HG03558 (cell line): ENCODE results near the gene CLASP1.
"Not testable (repeated sequence)": the region's sequence is repeated elsewhere in the genome, so short reads cannot be mapped to it uniquely, and the experiment has no call there.

ENCODE experiments used
- ATAC-seq: cut with Tn5 transposase; IDR thresholded peaks from one replicate; pipeline ENCODE4 v1.9.1; 2021; ENCODE audit warnings: moderate number of reproducible peaks; ENCODE audit not compliant: unreplicated experiment; ENCODE audit errors: extremely low read depth

Gene CLASP1

GRCh38 chr2:121483846-121484245 lies 165.4 kb downstream of the CLASP1 start:
- ATAC-seq, result no peak

GRCh38 chr2:121483021-121483420 lies 166.2 kb downstream of the CLASP1 start:
- no peak for ATAC-seq

GRCh38 chr2:121480826-121481225 lies 168.4 kb downstream of the CLASP1 start:
- ATAC-seq, result no peak

- no peak for ATAC-seq
Measured at GRCh38 chr2:121479882-121480522, 169.3 kb downstream of the CLASP1 start.

GRCh38 chr2:121478996-121479745 lies 170.1 kb downstream of the CLASP1 start:
- no peak for ATAC-seq

GRCh38 chr2:121478358-121478995 lies 170.8 kb downstream of the CLASP1 start:
- not testable (repeated sequence) for ATAC-seq

GRCh38 chr2:121476684-121477083 lies 172.6 kb downstream of the CLASP1 start:
- ATAC-seq, result no peak

GRCh38 chr2:121475811-121476571 lies 173.3 kb downstream of the CLASP1 start:
- ATAC-seq, result no peak

- no peak for ATAC-seq
Measured at GRCh38 chr2:121473512-121473911, 175.8 kb downstream of the CLASP1 start.

- ATAC-seq, result no peak
Measured at GRCh38 chr2:121472470-121472993, 176.7 kb downstream of the CLASP1 start.

GRCh38 chr2:121471532-121472469 lies 177.5 kb downstream of the CLASP1 start:
- ATAC-seq, result no peak

GRCh38 chr2:121470917-121471316 lies 178.3 kb downstream of the CLASP1 start:
- no peak for ATAC-seq

- ATAC-seq, result no peak
Measured at GRCh38 chr2:121469356-121469755, 179.9 kb downstream of the CLASP1 start.

- ATAC-seq, result no peak
Measured at GRCh38 chr2:121468936-121469335, 180.3 kb downstream of the CLASP1 start.

GRCh38 chr2:121459291-121459690 lies 190.0 kb downstream of the CLASP1 start:
- no peak for ATAC-seq

GRCh38 chr2:121456325-121456724 lies 192.9 kb downstream of the CLASP1 start:
- no peak for ATAC-seq

GRCh38 chr2:121455446-121455845 lies 193.8 kb downstream of the CLASP1 start:
- no peak for ATAC-seq

- no peak for ATAC-seq
Measured at GRCh38 chr2:121454549-121455090, 194.6 kb downstream of the CLASP1 start.

- no peak for ATAC-seq
Measured at GRCh38 chr2:121451398-121451797, 197.9 kb downstream of the CLASP1 start.
